GM12878 (cell line): Measurements from ENCODE around the gene MTHFD1. TPM values are rescaled to one million over a fixed set of nuclear protein-coding genes. Genes with fewer than 3 reads are reported as not detected.

Experiments used
- CREB1 ChIP-seq: IDR thresholded peaks from 2 replicates; pipeline ENCODE4 v1.6.1; 2012; ENCODE audit warnings: low read depth, mild to moderate bottlenecking, inconsistent platforms
- EGR1 ChIP-seq, 2 experiments: IDR thresholded peaks; 1 replicate in 1 of 2; 2 replicates in 1 of 2; pipeline ENCODE4 v1.6.1; 2011 to 2012; ENCODE audit warnings: low read depth in 2 of 2, low read length in 2 of 2, borderline replicate concordance in 1 of 2, mild to moderate bottlenecking in 1 of 2, moderate library complexity in 1 of 2
- ESRRA ChIP-seq: IDR thresholded peaks from 2 replicates; pipeline ENCODE4 v1.6.1; 2012; ENCODE audit warnings: mild to moderate bottlenecking, low read length, improper control_type of control experiment
- HCFC1 ChIP-seq: fragments of 150-350 bp; IDR thresholded peaks from 2 replicates; pipeline ENCODE4 v1.6.1; 2014; ENCODE audit warnings: low read length
- KLF5 ChIP-seq: fragments of 450-650 bp; IDR thresholded peaks from 2 replicates; pipeline ENCODE4 v1.6.1; 2014; ENCODE audit warnings: mild to moderate bottlenecking; ENCODE audit not compliant: partially characterized antibody
- LARP7 ChIP-seq: fragments of 450-650 bp; IDR thresholded peaks from 2 replicates; pipeline ENCODE4 v1.6.1; 2017; ENCODE audit warnings: mild to moderate bottlenecking
- MEF2B ChIP-seq: fragments of 450-650 bp; IDR thresholded peaks from 2 replicates; pipeline ENCODE4 v1.6.1; 2018; ENCODE audit warnings: mild to moderate bottlenecking, moderate library complexity; ENCODE audit not compliant: partially characterized antibody, poor library complexity, severe bottlenecking
- NBN ChIP-seq: fragments of 450-650 bp; IDR thresholded peaks from 2 replicates; pipeline ENCODE4 v1.6.1; 2016
- PAX5 ChIP-seq: IDR thresholded peaks from 2 replicates; pipeline ENCODE4 v1.6.1; 2011; ENCODE audit warnings: low read depth, low read length, borderline replicate concordance
- RCOR1 ChIP-seq: conservative IDR thresholded peaks from 2 replicates; pipeline ENCODE4 v1.6.1; 2012; ENCODE audit warnings: low read depth, low read length, improper control_type of control experiment
- REST ChIP-seq: IDR thresholded peaks from 2 replicates; pipeline ENCODE4 v1.6.1; 2012; ENCODE audit warnings: mild to moderate bottlenecking, low read depth, low read length
- RFX5 ChIP-seq: IDR thresholded peaks from 2 replicates; pipeline ENCODE4 v1.6.1; 2011; ENCODE audit warnings: low read depth, low read length, improper control_type of control experiment
- TBL1XR1 ChIP-seq: IDR thresholded peaks from 2 replicates; pipeline ENCODE4 v1.6.1; 2012; ENCODE audit warnings: low read depth, low read length, improper control_type of control experiment
- WRNIP1 ChIP-seq: IDR thresholded peaks from 2 replicates; pipeline ENCODE4 v1.6.1; 2011; ENCODE audit warnings: low read depth, low read length, improper control_type of control experiment, borderline replicate concordance
- ZBTB11 ChIP-seq: fragments of 450-650 bp; formaldehyde crosslinking; IDR thresholded peaks from 2 replicates; pipeline ENCODE4 v1.5.0; 2022; ENCODE audit warnings: mild to moderate bottlenecking, missing genetic modification characterization
- ZNF384 ChIP-seq: IDR thresholded peaks from 2 replicates; pipeline ENCODE4 v1.6.1; 2012; ENCODE audit warnings: low read depth, mild to moderate bottlenecking, low read length, improper control_type of control experiment, borderline replicate concordance
- ZNF687 ChIP-seq: fragments of 450-650 bp; IDR thresholded peaks from 2 replicates; pipeline ENCODE4 v1.6.1; 2017; ENCODE audit warnings: mild to moderate bottlenecking, moderate library complexity
- polyA plus RNA-seq, 11 experiments: library from polyadenylated mRNA; depleted of rRNA in 4 of 11; unstranded in 6 of 11; stranded (reverse) in 5 of 11; fragments of >200 nt; fragmentation: Nextera tagmentation in 4 of 11; fragmentation: Illumina TruSeq in 1 of 11; extraction: Ambion mirVana in 4 of 11; extraction: Trizol in 1 of 11; gene quantifications; 1 replicate in 1 of 11; 2 replicates in 10 of 11; pipeline versions ENCODE4 v1.2.1 to v1.2.3, GENCODE V29; 2011 to 2016; ENCODE audit warnings: inconsistent platforms in 2 of 11, missing spikeins in 2 of 11, low read depth in 1 of 11
- total RNA-seq, 4 experiments: library from RNA; depleted of rRNA in 3 of 4; stranded (reverse); fragments of >200 nt in 3 of 4; fragmentation: Illumina TruSeq in 1 of 4; extraction: Trizol in 1 of 4; gene quantifications; 2 replicates each; pipeline versions ENCODE4 v1.2.1 to v1.2.3, GENCODE V29; 2013 to 2021

Gene MTHFD1
- total and polyA plus RNA-seq, 10 of the 15 experiments (the other 5 are each of a cell fraction or from before 2014, with no cell fraction given): 99.3 to 310 (median 173) TPM

GRCh38 chr14:64444984-64445845 lies 57.1 kb downstream of the MTHFD1 start (continued):
- TF ChIP-seq ZNF687: peak; percentile 46
- no peak for TF ChIP-seq WRNIP1
- TF ChIP-seq RFX5: no peak
- TF ChIP-seq LARP7: no peak
- no peak for TF ChIP-seq CREB1
- TF ChIP-seq KLF5: peak; percentile 49
- no peak for TF ChIP-seq ZBTB11 (CRISPR knock-in tag)
- no peak for TF ChIP-seq HCFC1
- peak; percentile 45 for TF ChIP-seq MEF2B
- TF ChIP-seq EGR1 (IDR thresholded peaks at IDR 0.05; ENCODE audit: borderline replicate concordance in 1 of 2, low read depth in 2 of 2, low read length in 2 of 2): peak in 1 of 2 experiments; percentile 90; a peak in 2 of 3 replicates
- peak; percentile 56 for TF ChIP-seq PAX5
- no peak for TF ChIP-seq REST
- TF ChIP-seq NBN: 0 out of 2 replicates have a peak, but pooled peaks have one; percentile 37
- TF ChIP-seq ZNF384: peak; percentile 73
- TF ChIP-seq ESRRA: no peak
- TF ChIP-seq RCOR1: no peak
- no peak for TF ChIP-seq TBL1XR1
